Stimulated activated CD4-positive, alpha-beta T cell treated with anti-CD3 and anti-CD28 coated beads, TNF-alpha, amount 100 ng/mL, for 4 hours (primary cell): ENCODE results near the gene CASP10.

Experiments used
- DNase-seq, 3 experiments: peaks; one replicate each; pipeline ENCODE4 v3.0.0-alpha.2; 2020; ENCODE audit warnings: low read depth in 3 of 3

Gene CASP10

DNA sequence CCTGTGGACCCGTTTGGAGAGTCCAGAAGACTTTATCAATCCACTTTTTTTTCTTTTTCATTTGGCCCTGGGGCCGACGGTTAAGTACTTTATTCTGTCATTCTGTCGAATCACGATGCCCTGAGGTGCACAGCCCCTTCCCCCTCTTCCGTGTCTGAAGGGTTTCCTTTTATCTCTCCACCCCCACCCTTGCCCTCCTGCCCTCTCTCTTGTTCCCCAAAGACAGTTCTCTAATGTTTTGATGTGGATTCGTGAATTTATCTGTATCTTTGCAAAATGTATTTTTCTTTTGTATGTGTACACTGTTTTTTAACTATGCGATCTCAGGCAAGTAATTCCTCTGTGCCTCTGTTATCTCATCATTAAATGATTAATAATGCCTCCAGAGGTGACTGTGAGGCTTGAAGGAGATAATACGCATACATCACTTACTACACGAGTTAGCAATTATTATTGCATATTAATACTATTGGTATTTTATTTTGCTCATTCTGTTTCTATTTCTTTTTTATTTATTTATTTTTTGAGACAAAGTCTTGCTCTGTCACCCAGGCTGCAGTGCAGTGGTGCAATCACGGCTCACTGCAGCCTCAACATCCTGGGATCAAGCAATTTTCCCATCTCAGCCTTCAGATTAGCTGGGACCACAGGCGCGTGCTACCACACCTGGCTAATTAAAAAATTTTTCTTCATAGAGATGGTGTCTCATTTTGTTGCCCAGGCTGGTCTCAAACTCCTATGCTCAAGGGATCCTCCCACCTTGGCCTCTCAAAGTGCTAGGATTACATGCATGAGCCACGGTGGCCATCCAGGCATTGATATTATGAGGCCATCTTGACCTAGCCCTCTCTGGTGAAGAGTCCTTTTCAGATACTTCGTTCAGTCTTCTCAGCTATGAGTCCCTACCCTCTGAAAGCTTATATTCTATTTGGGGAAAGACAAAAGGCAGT is 76.0 kb downstream of the CASP10 start:
- DNase-seq = no peak

DNA sequence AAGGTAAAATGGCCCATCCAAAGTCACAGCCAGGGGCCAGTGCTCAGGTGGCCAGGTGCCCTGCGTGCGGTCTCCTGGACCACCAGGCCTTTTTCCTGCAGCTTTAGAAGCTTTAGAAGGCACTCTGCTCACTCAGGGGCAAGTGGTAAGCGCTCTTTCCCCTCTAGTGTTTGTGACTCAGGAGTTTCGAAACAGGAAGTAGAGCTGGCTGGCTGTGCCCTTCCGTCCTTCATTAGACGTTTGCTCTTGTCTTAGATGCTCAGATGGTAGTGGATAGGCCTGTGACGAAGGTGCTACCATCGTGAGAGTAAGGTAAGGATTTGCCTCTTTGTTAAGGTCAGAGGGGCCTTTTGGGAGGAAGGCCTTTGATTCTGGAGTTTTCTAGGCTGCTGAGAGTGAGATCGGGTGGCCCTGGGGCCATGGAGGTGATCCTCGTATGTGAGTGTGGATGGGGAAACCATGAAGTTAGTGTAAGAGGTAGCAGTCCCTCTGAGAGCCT is 77.4 kb downstream of the CASP10 start, which contains the start of gene CASP8:
Gene CASP8, plus strand, starts transcription at position 235 of the 499 bp plus-strand sequence. CDS start 5,951 bp downstream, outside the sequence.
- DNase-seq = peak; percentile 18 to 46 (median 20)

DNA sequence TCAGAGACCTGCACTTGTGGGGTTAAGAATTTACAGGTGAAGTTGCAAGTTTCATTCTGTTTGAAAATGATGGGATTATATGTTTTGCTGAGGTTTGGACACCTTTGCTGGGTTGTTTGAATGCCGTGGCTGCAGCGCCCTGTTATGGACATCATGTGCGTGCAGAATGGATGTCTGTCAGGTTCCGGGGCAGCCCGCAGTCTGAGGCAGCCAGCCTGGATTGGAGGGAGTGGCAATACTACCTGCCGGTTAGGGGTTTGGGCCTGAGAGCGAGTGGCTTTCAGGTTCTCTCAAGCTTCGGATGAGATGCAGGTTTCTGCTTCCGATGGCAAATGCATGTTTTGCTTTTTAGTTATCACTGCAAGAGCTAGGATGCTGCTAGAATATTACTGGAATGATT is 78.5 kb downstream of the CASP10 start:
- peak in 1 of 3 experiments; percentile 24 for DNase-seq

DNA sequence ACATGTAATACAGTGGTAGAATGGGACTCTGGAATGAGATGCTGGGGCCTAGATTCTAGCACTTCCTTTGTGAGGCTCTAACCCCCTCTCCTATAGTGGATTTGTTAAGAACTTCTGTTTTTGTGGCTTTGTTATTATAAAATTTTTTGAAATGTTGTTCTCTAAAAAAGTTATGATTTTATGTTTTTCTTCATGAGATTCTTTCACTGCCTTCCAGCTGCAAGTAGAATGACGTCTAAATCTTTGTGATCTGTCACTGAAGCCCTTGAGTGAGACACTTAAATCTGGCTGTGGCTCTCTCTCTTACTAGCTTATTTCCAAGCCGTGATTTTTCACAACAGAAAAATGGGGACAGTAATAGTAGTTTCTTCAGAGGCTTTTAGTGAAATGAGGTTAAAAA is 79.0 kb downstream of the CASP10 start:
- no peak for DNase-seq

GRCh38 chr2:201262718-201263117 is 79.8 kb downstream of the CASP10 start:
- DNase-seq = no peak

DNA sequence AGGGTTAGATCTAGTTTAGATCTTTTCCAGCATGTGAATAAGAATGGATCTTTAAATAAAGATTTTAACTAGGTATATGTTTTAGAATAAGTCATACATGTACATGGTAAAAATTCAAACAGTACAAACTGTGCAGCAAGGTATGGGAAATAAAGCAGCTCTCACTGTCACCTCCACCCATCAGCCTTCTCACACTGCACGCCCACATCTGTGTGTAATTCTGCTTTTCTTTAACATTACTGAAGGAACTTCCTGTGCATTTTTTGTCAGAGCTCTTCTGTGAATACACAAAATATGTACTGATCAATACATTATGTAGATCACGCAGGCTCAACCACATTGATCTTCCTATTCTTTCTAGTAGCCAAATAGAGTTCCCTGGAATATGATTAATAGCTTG is 80.8 kb downstream of the CASP10 start:
- no peak for DNase-seq

DNA sequence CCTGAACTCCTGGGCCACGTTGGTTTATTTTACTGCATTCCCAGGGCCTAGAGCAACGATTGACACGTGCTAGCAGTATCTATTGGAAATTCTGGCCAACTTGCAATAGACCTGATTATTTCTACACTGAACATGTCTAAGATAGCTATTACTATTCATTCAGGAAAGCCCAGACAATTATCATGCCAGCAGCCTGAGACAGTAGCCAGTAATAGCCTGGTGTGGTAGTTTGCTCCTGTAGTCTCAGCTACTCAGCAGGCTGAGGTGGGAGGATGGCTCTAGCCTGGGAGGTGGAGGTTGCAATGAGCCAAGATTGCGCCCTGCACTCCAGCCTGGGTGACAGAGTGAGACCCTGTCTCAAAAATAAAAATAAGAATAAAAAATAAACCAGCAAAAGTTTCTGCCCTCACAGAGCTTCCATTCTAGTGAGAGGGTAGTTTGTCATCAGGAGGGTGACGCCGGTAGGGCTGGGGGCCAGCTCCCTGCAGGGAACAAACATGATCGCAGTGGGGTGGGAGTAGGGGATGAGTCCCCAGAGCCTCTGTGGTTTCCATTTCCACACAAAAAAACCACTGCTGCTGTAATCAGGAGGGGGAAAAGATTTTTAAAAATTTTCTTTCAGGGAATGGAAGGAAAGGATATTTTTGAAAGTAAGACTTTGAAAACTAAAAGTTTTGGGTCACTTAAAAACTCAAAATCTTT is 81.7 kb downstream of the CASP10 start:
- DNase-seq = no peak

DNA sequence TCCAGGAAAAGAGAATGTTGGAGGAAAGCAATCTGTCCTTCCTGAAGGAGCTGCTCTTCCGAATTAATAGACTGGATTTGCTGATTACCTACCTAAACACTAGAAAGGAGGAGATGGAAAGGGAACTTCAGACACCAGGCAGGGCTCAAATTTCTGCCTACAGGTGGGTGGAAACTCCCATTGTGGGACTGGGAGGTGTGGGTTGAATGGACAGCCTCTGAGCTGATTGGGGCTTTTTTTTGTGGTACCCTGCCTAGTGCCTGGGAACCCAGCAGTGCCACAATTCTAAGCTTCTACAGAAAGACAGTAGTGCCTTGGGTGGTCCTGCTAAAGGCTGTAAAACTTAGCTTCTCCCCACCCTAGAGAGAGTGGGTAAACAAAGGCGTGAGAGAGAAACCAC is 83.7 kb downstream of the CASP10 start:
- DNase-seq = no peak

- DNase-seq = no peak
Observed at GRCh38 chr2:201267278-201268030, 84.5 kb downstream of the CASP10 start.

GRCh38 chr2:201269764-201270163 is 86.8 kb downstream of the CASP10 start:
- no peak for DNase-seq

- no peak for DNase-seq
Observed at GRCh38 chr2:201270293-201271001, 87.5 kb downstream of the CASP10 start.

DNA sequence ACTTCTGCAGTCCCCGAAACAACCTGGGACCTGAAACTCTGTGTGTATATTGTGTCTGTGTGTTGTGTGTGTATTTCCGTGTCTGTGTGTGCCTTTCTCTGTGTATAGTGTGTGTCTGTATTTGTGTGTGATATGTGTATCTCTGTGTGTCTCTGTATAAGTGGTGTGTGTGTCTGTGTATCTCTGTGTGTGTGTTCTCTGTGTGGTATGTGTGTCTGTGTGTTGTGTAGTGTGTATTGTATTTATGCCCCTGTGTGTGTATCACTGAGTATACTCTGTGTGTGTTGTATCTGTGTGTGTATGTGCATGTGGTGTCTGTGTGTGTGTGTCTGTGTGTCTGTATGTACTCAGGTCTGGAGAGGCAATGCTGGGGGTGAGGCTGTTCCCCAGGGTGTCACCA is 89.0 kb downstream of the CASP10 start:
- DNase-seq = no peak

DNA sequence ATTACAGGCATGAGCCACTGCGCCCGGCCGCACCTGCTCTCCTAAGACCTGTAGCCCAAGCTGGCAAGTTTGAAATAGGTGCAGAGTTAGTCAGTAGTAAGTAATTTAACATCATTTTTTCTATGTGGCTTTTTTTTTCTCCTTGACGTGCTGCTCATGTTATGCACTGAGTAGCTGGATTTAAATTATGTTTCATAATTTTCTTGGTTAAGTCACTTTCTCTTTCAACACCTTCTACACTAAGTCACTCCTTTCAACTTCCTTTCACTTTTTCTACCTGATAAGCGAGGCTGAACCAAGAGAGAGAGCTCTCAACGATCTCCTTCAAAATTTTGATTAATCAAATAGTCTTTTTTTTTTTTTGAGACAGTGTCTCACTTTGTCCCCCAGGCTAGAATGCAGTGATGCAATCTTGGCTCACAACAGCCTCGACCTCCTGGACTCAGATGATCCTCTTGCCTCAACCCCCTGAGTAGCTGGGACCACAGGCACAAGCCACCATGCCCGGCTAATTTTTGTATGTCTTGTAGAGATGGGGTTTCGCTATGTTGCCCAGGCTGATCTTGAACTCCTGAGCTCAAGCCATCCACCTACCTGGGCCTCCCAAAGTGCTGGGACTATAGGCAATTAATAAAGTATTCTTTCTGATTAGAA is 90.5 kb downstream of the CASP10 start:
- no peak for DNase-seq

DNA sequence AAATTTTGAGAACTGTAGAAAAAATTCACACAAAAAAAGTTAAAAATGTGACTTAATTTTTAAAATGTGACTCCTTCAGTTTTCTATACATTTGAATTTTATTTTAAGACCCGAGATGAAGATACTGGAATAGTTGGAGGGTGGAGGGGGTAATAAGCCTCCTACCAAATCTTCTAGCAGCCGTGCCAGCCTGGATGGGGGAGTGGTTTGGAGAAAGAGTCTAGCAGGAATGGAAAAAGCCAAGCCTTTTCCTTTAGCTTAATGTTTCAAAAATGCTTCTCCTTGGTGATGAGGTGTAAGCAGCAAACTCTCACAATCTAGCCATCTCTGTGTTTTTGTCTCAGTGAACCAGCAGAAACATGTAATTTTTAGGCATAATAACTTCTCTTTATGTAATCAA is 92.1 kb downstream of the CASP10 start:
- DNase-seq = no peak

DNA sequence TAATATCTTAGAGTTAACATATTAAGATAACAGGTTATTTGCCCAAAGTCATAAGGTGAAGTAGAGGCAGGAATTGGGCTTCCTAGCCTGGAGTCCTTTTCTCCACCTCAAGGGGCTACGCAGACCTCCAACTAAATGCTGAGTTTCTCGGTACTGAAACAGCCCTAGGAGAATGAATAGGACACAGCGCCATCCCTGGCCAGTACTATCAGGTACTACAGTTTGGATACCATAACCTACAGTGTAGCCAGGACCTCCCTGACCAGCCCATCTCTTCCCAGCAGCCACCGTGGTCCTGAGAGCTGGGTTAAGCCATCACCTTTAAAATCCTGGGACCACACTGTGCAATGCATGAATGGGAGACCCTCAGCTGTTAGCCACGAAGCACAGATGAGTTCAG is 93.0 kb downstream of the CASP10 start:
- DNase-seq = no peak

DNA sequence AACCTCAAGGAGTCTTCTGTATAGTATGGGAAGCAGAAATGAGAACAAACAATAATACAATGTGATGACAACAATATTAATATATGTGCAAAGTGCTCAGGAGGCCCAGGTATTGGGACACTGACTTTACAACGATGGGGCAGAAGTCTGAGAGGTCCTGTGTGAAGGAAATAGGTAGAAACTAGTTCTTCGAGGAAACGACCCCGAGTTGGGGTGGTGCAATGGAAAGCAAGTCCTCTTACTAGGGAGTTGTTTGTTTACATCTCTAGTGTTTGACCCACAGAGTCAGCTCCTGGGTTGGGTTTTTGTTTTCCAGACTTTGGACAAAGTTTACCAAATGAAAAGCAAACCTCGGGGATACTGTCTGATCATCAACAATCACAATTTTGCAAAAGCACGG is 93.6 kb downstream of the CASP10 start:
- no peak for DNase-seq
